ENCODE data around the gene CSTF3.
"Not testable (repeated sequence)": the region's sequence is repeated elsewhere in the genome, so short reads cannot be mapped to it uniquely, and the experiment has no call there.

CSTF3 gene

GRCh38 chr11:33160587-33160986, 693 bp downstream of the CSTF3 start:
- DNase-seq (ENCODE audit: low read depth) = no peak

- no peak for DNase-seq (ENCODE audit: low read depth)
Observed at GRCh38 chr11:33160136-33160535, 1.1 kb downstream of the CSTF3 start.

- DNase-seq (ENCODE audit: low read depth) = not testable (repeated sequence)
Observed at GRCh38 chr11:33159378-33159867, 1.9 kb downstream of the CSTF3 start.

GRCh38 chr11:33158596-33159275, 2.5 kb downstream of the CSTF3 start:
- no peak for DNase-seq (ENCODE audit: low read depth)

- no peak for DNase-seq (ENCODE audit: low read depth)
Observed at GRCh38 chr11:33157103-33158027, 3.9 kb downstream of the CSTF3 start.

GRCh38 chr11:33151399-33151798, 9.9 kb downstream of the CSTF3 start:
- no peak for DNase-seq (ENCODE audit: low read depth)

GRCh38 chr11:33147559-33147958, 13.7 kb downstream of the CSTF3 start:
- DNase-seq (ENCODE audit: low read depth) = no peak

GRCh38 chr11:33135768-33136443, 25.4 kb downstream of the CSTF3 start:
- no peak for DNase-seq (ENCODE audit: low read depth)

- no peak for DNase-seq (ENCODE audit: low read depth)
Observed at GRCh38 chr11:33135216-33135615, 26.1 kb downstream of the CSTF3 start.

GRCh38 chr11:33134276-33134675, 27.0 kb downstream of the CSTF3 start:
- DNase-seq (ENCODE audit: low read depth) = no peak

- no peak for DNase-seq (ENCODE audit: low read depth)
Observed at GRCh38 chr11:33133761-33134160, 27.5 kb downstream of the CSTF3 start.

GRCh38 chr11:33132510-33132909, 28.8 kb downstream of the CSTF3 start:
- DNase-seq (ENCODE audit: low read depth) = no peak

GRCh38 chr11:33128739-33129138, 32.5 kb downstream of the CSTF3 start:
- DNase-seq (ENCODE audit: low read depth) = no peak

- no peak for DNase-seq (ENCODE audit: low read depth)
Observed at GRCh38 chr11:33125611-33126010, 35.7 kb downstream of the CSTF3 start.

GRCh38 chr11:33125025-33125424, 36.3 kb downstream of the CSTF3 start:
- DNase-seq (ENCODE audit: low read depth) = no peak

GRCh38 chr11:33122696-33123095, 38.6 kb downstream of the CSTF3 start:
- not testable (repeated sequence) for DNase-seq (ENCODE audit: low read depth)

GRCh38 chr11:33116535-33116934, 44.7 kb downstream of the CSTF3 start:
- DNase-seq (ENCODE audit: low read depth) = no peak

- DNase-seq (ENCODE audit: low read depth) = no peak
Observed at GRCh38 chr11:33110083-33110482, 51.2 kb downstream of the CSTF3 start.

- DNase-seq (ENCODE audit: low read depth) = no peak
Observed at GRCh38 chr11:33109294-33109895, 51.9 kb downstream of the CSTF3 start.

GRCh38 chr11:33103836-33104235, 57.4 kb downstream of the CSTF3 start:
- DNase-seq (ENCODE audit: low read depth) = no peak

GRCh38 chr11:33094157-33094556, 67.1 kb downstream of the CSTF3 start:
- no peak for DNase-seq (ENCODE audit: low read depth)

- no peak for DNase-seq (ENCODE audit: low read depth)
Observed at GRCh38 chr11:33089776-33090175, 71.5 kb downstream of the CSTF3 start.
